ENCODE data around the gene MIDN.
"Not testable (repeated sequence)": the region's sequence is repeated elsewhere in the genome, so short reads cannot be mapped to it uniquely, and the experiment has no call there.

The MIDN gene

GRCh38 chr19:1245494-1246264 is 2.7 kb upstream of the MIDN start:
- peaks cover 34% of the 10 kb centered on the region for H3K4me1 ChIP-seq (ENCODE audit: insufficient read depth, insufficient read length)

GRCh38 chr19:1246265-1247087 is 1.9 kb upstream of the MIDN start:
- DNase-seq (ENCODE audit: low read depth, low spot score); H3K27me3 ChIP-seq (ENCODE audit: insufficient read depth, insufficient read length); H3K9me3 ChIP-seq (ENCODE audit: insufficient read depth, low read length); H3K4me3 ChIP-seq (ENCODE audit: insufficient read length, low read depth): not testable (repeated sequence)
- Histone ChIP-seq H3K36me3 (ENCODE audit: insufficient read depth, insufficient read length, low read length) (peaks cover 47% of the 10 kb centered on the region), H3K9ac (ENCODE audit: insufficient read length, low read depth) (peak overlapping the region; percentile 14), H3K4me1 (ENCODE audit: insufficient read depth, insufficient read length) (peaks cover 30% of the 10 kb centered on the region)

More at GRCh38 chr19:1245494-1246264, 2.7 kb upstream of the MIDN start:
- TF ChIP-seq SUZ12 (IDR thresholded peaks at IDR 0.05; ENCODE audit: extremely low read depth, insufficient read depth, insufficient read length): no peak
- no peak for TF ChIP-seq ZNF274 (IDR thresholded peaks at IDR 0.05; ENCODE audit: low read depth, low read length)
- TF ChIP-seq YY1 (IDR thresholded peaks at IDR 0.05; ENCODE audit: insufficient read depth, insufficient read length): no peak
- H3K4me3 ChIP-seq (ENCODE audit: insufficient read length, low read depth): no peak overlapping the region
- H3K36me3 ChIP-seq (ENCODE audit: insufficient read depth, insufficient read length, low read length): peaks cover 42% of the 10 kb centered on the region
- H3K9ac ChIP-seq (ENCODE audit: insufficient read length, low read depth): peak overlapping the region; percentile 25
- no peak for DNase-seq (ENCODE audit: low read depth, low spot score)
- no peaks in the 10 kb centered on the region for H3K9me3 ChIP-seq (ENCODE audit: insufficient read depth, low read length)
- peaks cover 3% of the 10 kb centered on the region for H3K27me3 ChIP-seq (ENCODE audit: insufficient read depth, insufficient read length)

DNA sequence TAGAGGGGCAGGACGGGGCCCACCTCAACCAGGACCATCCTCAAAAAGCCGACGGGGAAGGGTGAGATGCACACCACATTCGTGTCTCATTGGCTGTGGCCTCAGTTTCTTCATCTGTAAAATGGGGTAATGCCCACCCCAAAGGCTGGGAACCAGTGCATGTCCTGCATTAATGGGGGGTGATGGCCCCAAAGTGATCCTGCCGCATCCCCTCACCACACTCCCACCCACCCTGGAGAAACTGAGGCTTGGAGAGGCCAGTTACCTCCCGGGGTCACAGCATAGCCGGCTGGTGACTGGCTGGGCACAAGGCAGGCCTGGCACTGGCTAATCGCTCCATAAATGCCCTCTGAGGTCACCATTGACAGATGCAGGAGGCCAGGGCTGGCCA is 640 bp upstream of the MIDN start:
- peak overlapping the region; percentile 69 for H3K9ac ChIP-seq (ENCODE audit: insufficient read length, low read depth)
- no peak for DNase-seq (ENCODE audit: low read depth, low spot score)
- H3K27me3 ChIP-seq (ENCODE audit: insufficient read depth, insufficient read length): no peaks in the 10 kb centered on the region
- H3K9me3 ChIP-seq (ENCODE audit: insufficient read depth, low read length): no peaks in the 10 kb centered on the region
- no peak for TF ChIP-seq YY1 (IDR thresholded peaks at IDR 0.05; ENCODE audit: insufficient read depth, insufficient read length)
- TF ChIP-seq SUZ12 (IDR thresholded peaks at IDR 0.05; ENCODE audit: extremely low read depth, insufficient read depth, insufficient read length): no peak
- peak overlapping the region; percentile 74 for H3K4me3 ChIP-seq (ENCODE audit: insufficient read length, low read depth)
- H3K4me1 ChIP-seq (ENCODE audit: insufficient read depth, insufficient read length): peaks cover 24% of the 10 kb centered on the region
- H3K36me3 ChIP-seq (ENCODE audit: insufficient read depth, insufficient read length, low read length): peaks cover 47% of the 10 kb centered on the region

- Histone ChIP-seq H3K9me3 (ENCODE audit: insufficient read depth, low read length) (no peaks in the 10 kb centered on the region), H3K4me1 (ENCODE audit: insufficient read depth, insufficient read length) (peaks cover 28% of the 10 kb centered on the region), H3K36me3 (ENCODE audit: insufficient read depth, insufficient read length, low read length) (peaks cover 44% of the 10 kb centered on the region), H3K4me3 (ENCODE audit: insufficient read length, low read depth) (peak overlapping the region; percentile 74), H3K27me3 (ENCODE audit: insufficient read depth, insufficient read length) (no peaks in the 10 kb centered on the region), H3K9ac (ENCODE audit: insufficient read length, low read depth) (peak overlapping the region; percentile 93)
- TF ChIP-seq ZNF274 (IDR thresholded peaks at IDR 0.05; ENCODE audit: low read depth, low read length) (no peak), SUZ12 (IDR thresholded peaks at IDR 0.05; ENCODE audit: extremely low read depth, insufficient read depth, insufficient read length) (no peak), YY1 (IDR thresholded peaks at IDR 0.05; ENCODE audit: insufficient read depth, insufficient read length) (no peak)
- no peak for DNase-seq (ENCODE audit: low read depth, low spot score)
These were observed 459 bp downstream of the MIDN start for GRCh38 chr19:1248786-1249297.

GRCh38 chr19:1249298-1249989 is 1.1 kb downstream of the MIDN start:
- H3K9me3 ChIP-seq (ENCODE audit: insufficient read depth, low read length): no peaks in the 10 kb centered on the region
- peaks cover 44% of the 10 kb centered on the region for H3K36me3 ChIP-seq (ENCODE audit: insufficient read depth, insufficient read length, low read length)
- peak overlapping the region; percentile 93 for H3K9ac ChIP-seq (ENCODE audit: insufficient read length, low read depth)
- peaks cover 28% of the 10 kb centered on the region for H3K4me1 ChIP-seq (ENCODE audit: insufficient read depth, insufficient read length)
- H3K27me3 ChIP-seq (ENCODE audit: insufficient read depth, insufficient read length): no peaks in the 10 kb centered on the region
- peak; percentile 91 for DNase-seq (ENCODE audit: low read depth, low spot score)
- H3K4me3 ChIP-seq (ENCODE audit: insufficient read length, low read depth): peak overlapping the region; percentile 92
- TF ChIP-seq SUZ12 (IDR thresholded peaks at IDR 0.05; ENCODE audit: extremely low read depth, insufficient read depth, insufficient read length): no peak
- no peak for TF ChIP-seq ZNF274 (IDR thresholded peaks at IDR 0.05; ENCODE audit: low read depth, low read length)
- no peak for TF ChIP-seq YY1 (IDR thresholded peaks at IDR 0.05; ENCODE audit: insufficient read depth, insufficient read length)

GRCh38 chr19:1249990-1250436 is 1.6 kb downstream of the MIDN start:
- TF ChIP-seq SUZ12 (IDR thresholded peaks at IDR 0.05; ENCODE audit: extremely low read depth, insufficient read depth, insufficient read length) (no peak), ZNF274 (IDR thresholded peaks at IDR 0.05; ENCODE audit: low read depth, low read length) (no peak)
- H3K9me3 ChIP-seq (ENCODE audit: insufficient read depth, low read length): no peaks in the 10 kb centered on the region
- H3K4me1 ChIP-seq (ENCODE audit: insufficient read depth, insufficient read length): peaks cover 28% of the 10 kb centered on the region
- DNase-seq (ENCODE audit: low read depth, low spot score): no peak
- peaks cover 44% of the 10 kb centered on the region for H3K36me3 ChIP-seq (ENCODE audit: insufficient read depth, insufficient read length, low read length)
- H3K9ac ChIP-seq (ENCODE audit: insufficient read length, low read depth): peak overlapping the region; percentile 92
- H3K4me3 ChIP-seq (ENCODE audit: insufficient read length, low read depth): peak overlapping the region; percentile 92
- no peaks in the 10 kb centered on the region for H3K27me3 ChIP-seq (ENCODE audit: insufficient read depth, insufficient read length)
